Omental fat pad (tissue), 4 donors: ENCODE data around the gene PDAP1. TPM values are rescaled to one million over a fixed set of nuclear protein-coding genes. Genes with fewer than 3 reads are reported as not detected.

Source experiments
- ATAC-seq: fragments of 150-250 bp; one replicate; pipeline ENCODE4 v1.9.1; 2016; ENCODE audit warnings: mild to moderate bottlenecking, moderate library complexity; ENCODE audit not compliant: low FRiP score
- DNase-seq: peaks from one replicate; pipeline ENCODE4 v3.0.0-alpha.2; 2019; ENCODE audit warnings: low spot score
- total RNA-seq, 4 donors: library from RNA; depleted of rRNA; stranded (reverse); fragments of >200 nt; gene quantifications; one replicate each; pipeline ENCODE4 v1.1.0, GENCODE V29; 2016
- TF ChIP-seq, protein P1 (sequence below), 3 donors: fragments of 450-650 bp; IDR thresholded peaks; one replicate each; pipeline ENCODE4 v1.5.1; 2016 to 2017; ENCODE audit warnings: antibody characterized with exemption in 3 of 3, mild to moderate bottlenecking in 3 of 3, moderate library complexity in 2 of 3

Gene PDAP1
- total RNA-seq, 4 donors from 2014 or later: 41.9 to 70.2 (median 54.7) TPM

DNA sequence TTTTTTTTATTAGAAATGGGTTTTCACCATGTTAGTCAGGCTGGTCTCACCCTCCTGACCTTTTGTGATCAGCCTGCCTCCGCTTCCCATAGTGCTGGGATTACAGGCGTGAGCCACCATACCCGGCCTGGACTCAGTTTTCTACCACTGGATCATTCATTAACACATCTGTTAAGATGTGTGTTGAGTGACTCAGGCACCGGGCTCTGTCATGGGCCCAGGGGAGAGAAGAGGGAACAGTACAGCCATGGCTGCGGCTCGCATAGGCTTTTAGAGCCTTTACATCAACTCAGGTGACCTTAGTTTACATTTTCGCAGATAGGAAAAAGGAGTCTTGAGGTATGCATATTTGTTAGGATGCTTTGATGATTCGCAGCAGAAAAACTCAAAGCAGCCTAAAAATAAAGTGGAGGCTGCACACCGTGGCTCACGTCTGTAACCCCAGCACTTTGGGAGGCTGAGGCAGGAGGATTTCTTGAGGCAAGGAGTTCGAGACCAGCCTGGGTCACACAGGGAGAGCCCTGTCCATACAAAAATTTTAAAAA, 36.9 kb downstream of the PDAP1 start:
- TF ChIP-seq, protein P1, sequence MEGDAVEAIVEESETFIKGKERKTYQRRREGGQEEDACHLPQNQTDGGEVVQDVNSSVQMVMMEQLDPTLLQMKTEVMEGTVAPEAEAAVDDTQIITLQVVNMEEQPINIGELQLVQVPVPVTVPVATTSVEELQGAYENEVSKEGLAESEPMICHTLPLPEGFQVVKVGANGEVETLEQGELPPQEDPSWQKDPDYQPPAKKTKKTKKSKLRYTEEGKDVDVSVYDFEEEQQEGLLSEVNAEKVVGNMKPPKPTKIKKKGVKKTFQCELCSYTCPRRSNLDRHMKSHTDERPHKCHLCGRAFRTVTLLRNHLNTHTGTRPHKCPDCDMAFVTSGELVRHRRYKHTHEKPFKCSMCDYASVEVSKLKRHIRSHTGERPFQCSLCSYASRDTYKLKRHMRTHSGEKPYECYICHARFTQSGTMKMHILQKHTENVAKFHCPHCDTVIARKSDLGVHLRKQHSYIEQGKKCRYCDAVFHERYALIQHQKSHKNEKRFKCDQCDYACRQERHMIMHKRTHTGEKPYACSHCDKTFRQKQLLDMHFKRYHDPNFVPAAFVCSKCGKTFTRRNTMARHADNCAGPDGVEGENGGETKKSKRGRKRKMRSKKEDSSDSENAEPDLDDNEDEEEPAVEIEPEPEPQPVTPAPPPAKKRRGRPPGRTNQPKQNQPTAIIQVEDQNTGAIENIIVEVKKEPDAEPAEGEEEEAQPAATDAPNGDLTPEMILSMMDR (IDR thresholded peaks at IDR 0.05): no peak
- DNase-seq: no peak
- no peak for ATAC-seq

DNA sequence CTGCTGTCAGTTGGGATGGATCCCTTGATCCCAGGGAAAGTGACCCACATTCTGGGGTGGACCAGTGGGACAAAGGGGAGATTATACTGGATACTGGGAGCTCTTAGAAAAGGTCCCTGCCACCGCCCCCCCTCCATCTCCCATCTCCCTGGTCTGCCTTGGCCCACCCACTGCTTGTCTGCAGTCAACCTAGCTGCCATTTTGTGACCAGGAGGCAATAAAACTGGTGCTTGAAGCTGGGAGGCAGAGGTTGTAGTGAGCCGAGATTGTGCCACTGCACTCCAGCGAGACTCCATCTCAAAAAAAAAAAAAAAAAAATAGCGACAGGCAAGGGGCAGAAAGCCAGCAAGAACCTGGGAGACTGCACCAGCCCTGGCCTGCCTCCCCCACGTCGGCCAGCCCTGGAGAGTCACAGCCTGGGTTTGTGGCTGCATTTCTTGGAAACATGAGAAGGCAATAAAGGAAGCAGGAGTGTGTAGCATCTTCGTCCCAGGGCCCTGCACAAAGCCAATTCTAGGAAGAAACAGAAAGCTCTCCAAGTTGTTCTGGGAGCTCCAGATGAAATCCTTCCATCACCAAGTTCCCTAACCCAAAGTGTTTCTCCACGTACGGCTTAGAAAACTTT, 38.5 kb downstream of the PDAP1 start:
- TF ChIP-seq, protein P1 (IDR thresholded peaks at IDR 0.05): no peak
- DNase-seq (no peak), ATAC-seq (no peak)

DNA sequence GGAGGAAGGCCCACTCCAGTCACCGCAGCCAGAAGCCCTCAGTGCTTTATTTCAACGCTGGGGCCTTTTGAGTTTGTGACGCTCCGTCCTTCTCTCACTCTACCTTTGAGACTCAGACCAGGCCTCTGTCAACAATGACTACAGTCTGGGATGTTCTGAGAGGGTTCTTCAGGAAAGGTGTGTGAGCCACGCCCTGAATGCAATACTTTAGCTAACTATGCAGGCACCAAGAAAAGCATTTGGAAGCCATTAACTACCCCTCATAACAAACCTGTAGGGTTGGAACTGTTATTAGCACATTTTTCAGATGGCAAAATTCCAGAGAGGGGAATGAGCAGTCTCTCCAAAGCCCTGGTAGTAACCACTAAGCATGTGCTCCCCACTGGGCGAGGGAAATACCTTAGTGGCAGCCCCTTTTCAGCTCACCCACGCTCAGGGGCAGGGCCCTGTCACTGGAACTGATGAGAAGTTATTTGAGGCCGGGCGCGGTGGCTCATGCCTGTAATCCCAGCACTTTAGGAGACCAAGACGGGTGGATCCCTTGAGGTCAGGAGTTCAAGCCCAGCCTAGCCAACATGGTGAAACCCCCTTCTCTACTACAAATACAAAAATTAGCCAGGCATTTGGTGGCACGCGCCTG, 39.5 kb downstream of the PDAP1 start:
- ATAC-seq (no peak), DNase-seq (no peak)
- TF ChIP-seq, protein P1 (IDR thresholded peaks at IDR 0.05): no peak

DNA sequence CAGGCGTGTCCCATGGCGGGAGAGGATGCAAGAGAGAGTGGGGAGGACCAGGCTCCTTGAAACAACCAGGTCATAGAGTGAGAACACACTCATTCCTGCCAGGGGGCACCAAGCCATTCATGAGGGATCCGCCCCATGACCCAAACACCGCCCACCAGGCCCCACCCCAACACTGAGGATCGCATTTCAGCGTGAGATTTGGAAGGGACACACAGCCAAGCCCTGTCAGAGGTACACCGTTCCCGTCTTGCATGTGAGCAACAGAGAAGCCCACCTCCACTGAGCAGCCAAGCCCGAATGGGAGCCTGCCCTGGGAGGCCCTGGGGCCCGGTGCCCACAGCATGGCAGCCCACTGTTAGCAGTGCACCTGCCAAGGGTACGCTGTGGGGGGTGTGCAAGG, 41.8 kb downstream of the PDAP1 start:
- ATAC-seq (no peak), DNase-seq (no peak)
- TF ChIP-seq, protein P1 (IDR thresholded peaks at IDR 0.05): no peak

DNA sequence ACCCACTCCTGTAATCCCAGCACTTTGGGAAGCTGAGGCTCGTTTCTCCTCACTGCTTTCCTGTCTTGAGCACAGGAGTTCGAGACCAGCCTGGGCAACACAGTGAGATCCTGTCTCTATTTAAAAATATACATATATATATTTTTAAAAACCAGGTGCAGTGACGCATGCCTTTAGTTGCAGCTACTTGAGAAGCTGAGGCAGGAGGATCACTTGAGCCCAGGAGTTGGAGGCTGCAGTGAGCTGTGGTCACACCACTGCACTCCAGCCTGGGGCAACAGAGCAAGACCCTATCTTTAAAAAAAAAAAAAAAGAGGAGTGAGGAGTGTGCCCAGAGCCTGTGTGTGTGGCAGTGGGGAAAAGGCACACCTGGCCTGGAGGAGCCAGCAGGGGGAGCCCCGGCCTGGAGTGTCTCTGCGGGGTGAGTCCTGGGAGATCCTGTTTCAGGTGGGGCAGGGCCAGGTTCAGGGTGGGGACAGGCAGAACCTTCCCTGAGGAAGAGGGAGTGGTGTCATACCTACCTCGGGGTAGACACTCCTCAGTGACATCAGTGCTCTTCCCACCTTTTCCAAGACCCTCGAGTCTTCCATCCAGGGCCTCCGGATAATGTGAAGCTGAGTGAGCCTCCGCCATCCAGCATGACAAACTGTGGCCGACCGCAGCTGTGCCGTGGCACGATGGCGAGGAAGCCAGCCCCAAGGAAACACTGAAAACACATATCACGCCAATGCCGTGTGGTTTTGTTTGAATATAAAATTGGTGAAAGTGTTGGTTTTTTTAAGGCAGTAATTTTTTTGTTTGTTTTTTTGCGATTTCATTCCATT, 42.9 kb downstream of the PDAP1 start:
- peak; percentile 41 for ATAC-seq
- TF ChIP-seq, protein P1 (IDR thresholded peaks at IDR 0.05): no peak
- DNase-seq: no peak

DNA sequence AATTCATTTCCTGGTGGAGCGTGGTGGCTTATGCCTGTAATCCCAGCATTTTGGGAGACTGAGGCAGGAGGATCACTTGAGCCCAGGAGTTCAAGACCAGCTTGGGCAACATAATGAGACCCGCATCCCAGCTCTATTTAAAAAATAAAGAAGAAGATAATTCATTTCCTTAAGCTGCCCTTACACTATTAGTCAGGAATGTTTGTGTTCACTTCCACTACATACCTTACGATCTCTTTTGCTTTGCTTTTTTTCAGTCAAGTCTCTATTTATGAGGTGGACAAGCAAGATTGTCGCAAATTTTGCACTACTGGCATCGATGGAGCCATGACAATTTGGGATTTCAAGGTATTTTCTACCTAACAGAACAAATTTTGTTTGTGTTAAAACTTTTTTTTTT, 45.1 kb downstream of the PDAP1 start:
- TF ChIP-seq, protein P1 (IDR thresholded peaks at IDR 0.05): no peak
- no peak for DNase-seq
- no peak for ATAC-seq
